ENCODE measurements around the gene ATP8B1.

GRCh38 chr18:57785751-57786437 lies 17.2 kb downstream of the ATP8B1 start:
- TF ChIP-seq CTCF (IDR thresholded peaks at IDR 0.05) (no peak), POLR2A (IDR thresholded peaks at IDR 0.05) (no peak)
